Brain microvascular endothelial cell (primary cell): ENCODE results near the gene TRABD.

Experiments used
- DNase-seq: peaks from one replicate; pipeline ENCODE4 v3.0.0-alpha.2; 2020
- H3K27ac ChIP-seq: fragments of 250-450 bp; sonication (Bioruptor Pico); 2 replicates; pipeline ENCODE4 v1.5.1; 2020; ENCODE audit warnings: mild to moderate bottlenecking, moderate library complexity
- H3K27me3 ChIP-seq: fragments of 250-450 bp; sonication (Bioruptor Pico); replicated peaks from 2 replicates; pipeline ENCODE4 v1.5.1; 2020; ENCODE audit warnings: mild to moderate bottlenecking
- H3K36me3 ChIP-seq: fragments of 250-450 bp; sonication (Bioruptor Pico); replicated peaks from 2 replicates; pipeline ENCODE4 v1.5.1; 2020; ENCODE audit warnings: mild to moderate bottlenecking
- H3K4me3 ChIP-seq: 2 replicates; pipeline ENCODE4 v1.5.1; 2011; ENCODE audit warnings: low read depth, mild to moderate bottlenecking, control low read depth, low read length, moderate library complexity
- CTCF ChIP-seq: IDR thresholded peaks from 2 replicates; pipeline ENCODE4 v1.5.1; 2011; ENCODE audit warnings: low read depth, mild to moderate bottlenecking, moderate library complexity, low read length, control low read depth, inconsistent platforms; ENCODE audit errors: missing control alignments
- in situ Hi-C: cut with HindIII; loops from 2 replicates; pipeline ENCODE4 v1.10.0; 2017; ENCODE audit warnings: low sequenced_read_pairs, low pct_ligation_motif_present

The TRABD gene

DNA sequence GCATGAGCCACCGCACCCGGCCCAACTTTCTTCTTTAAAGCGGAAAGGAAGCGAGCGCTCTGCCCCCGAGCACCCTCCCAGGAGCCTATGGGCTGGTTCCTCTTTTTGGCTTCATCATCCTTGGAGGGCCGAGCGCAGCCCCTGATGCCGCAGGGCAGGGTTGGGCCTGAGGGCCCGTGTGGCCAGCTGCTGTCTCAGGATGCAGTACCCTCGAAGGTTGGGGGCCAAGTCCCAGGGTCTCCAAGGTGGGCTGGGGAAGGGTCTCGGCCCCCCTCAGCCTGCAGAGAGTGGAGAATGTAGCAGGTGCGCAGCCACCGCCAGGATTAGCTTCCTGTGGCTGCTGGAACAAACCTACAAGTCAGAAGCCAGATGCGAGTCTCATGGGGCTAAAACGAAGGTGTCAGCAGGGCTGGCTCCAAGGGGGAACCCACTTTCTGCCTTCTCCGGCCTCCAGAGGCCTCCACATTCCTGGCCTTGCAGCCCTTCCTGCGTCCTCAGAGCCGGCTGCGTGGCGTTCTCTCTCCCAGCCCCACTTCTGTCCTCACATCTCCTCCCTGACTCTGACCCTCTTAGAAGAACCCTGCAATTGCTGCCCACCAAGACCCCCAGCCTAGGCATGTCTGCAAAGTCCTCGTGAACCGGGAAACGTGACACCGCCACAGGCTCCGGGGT is 12.3 kb upstream of the TRABD start:
- in situ Hi-C loops = no loop called here
- Histone ChIP-seq H3K27me3 (no peaks in the 10 kb centered on the region), H3K36me3 (no peaks in the 10 kb centered on the region), H3K27ac (no peak overlapping the region), H3K4me3 (no peak overlapping the region)
- no peak for TF ChIP-seq CTCF
- no peak for DNase-seq

DNA sequence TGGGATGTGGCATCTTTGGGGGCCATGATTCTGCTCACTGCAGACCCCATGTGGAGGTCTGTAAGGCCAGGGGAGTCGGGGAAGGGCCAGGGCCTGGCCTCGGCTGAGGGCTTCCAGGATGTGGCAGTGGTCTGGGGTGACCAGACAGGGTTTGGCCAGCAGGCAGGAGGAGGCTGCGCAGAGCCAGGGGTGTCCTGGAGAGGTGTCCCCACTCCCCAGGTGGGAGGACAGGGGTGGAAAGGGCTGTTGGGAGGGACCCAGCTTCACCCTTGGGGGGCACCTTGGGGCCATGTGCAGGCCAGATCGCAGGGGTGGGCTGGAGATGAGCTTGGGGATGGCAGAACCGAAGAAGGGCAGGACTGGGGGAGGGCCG is 11.7 kb upstream of the TRABD start:
- Histone ChIP-seq H3K36me3 (no peaks in the 10 kb centered on the region), H3K4me3 (no peak overlapping the region), H3K27ac (no peak overlapping the region), H3K27me3 (no peaks in the 10 kb centered on the region)
- in situ Hi-C loops = no loop called here
- no peak for DNase-seq
- no peak for TF ChIP-seq CTCF

DNA sequence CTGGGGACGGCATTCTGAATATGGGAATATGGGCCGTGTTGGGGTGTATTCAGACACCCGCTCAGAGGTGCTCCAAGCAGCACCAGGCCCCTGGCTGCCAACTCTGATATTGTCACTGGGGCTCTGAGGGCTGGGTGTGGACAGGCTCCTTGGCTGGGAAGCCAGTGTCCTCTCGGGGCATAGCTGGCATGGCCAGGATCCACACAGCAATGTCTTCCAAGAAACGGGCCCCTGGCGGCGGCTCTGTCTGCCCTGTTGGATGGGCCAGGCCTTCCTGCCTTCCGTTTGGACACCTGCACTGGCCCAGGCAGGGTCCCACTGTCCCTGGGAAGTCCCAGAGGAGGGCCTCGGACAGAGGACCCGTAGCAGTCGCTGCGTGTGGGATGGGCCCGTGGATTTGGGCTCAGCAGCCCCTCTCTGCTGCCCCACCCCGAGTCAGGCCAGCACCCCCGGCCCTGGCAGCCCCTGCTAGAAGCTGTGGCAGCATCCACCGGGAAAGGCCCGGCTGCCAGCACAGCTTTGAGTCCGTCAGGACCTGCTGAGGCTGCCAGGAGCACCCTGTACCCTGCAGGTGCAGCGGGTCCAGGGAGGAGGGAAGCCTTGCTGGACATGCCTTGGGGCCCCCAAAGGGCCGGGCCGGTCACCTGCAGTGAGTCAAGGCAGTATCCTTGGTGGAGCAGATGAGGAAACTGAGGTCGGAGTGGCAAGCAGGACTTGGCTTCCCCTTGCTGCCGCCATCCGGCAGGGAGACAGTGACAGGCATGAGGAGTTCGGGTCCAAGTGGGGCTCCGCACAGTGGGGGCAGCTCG is 11.1 kb upstream of the TRABD start:
- H3K4me3 ChIP-seq = no peak overlapping the region
- DNase-seq = no peak
- TF ChIP-seq CTCF = no peak
- H3K27ac ChIP-seq = no peak overlapping the region
- no peaks in the 10 kb centered on the region for H3K27me3 ChIP-seq
- H3K36me3 ChIP-seq = no peaks in the 10 kb centered on the region
- in situ Hi-C loops = no loop called here

- TF ChIP-seq CTCF = no peak
- no peak overlapping the region for H3K4me3 ChIP-seq
- no peak overlapping the region for H3K27ac ChIP-seq
- no peaks in the 10 kb centered on the region for H3K36me3 ChIP-seq
- no peaks in the 10 kb centered on the region for H3K27me3 ChIP-seq
- in situ Hi-C loops = no loop called here
- DNase-seq = no peak
Measured at GRCh38 chr22:50175191-50175461, 10.6 kb upstream of the TRABD start.

DNA sequence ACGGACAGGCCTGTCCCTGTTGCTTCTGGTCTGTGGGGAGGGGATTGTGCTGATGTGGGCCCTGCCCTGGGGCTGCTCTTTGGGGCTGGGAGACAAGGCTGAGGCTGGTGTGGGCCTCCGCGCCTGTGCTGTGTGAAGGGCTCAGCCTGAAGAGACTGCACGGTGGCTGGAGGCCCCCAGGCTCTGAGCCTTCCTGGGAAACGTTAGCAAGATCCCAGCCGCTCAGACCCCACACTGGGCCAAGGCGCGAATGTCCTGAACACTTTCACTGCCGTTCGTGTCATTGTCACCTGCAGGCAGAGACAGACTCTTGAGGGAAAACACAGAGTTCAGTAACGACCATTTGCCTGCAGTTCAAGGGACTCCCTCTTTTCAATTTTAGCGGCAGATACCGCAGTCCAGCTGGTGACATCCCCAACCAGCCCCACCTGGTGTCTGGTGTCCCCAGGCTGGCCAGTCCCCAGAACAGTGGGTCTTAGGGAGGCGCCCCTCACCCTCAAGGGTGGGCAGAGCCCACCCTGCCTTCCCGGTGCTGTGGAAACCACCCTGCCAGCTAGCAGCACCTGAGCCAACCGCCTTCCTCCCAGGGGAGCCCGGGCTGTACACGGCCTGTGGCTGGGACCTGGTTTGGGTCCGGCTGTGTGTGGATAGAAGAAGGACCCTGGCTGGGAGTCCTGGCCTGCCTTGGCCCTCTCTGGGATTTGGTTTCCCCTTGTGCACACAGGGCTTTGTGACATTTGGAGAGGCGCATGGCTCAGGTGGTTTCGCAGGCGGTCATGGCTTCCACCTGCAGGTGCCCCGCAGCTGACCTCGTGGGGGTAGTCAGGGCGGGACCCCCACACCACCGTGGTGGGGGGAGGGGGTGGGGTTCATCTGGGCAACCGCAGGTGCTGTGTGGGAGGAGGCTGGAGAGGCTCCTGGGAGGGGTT is 9.5 kb upstream of the TRABD start:
- no peak overlapping the region for H3K27ac ChIP-seq
- no peaks in the 10 kb centered on the region for H3K36me3 ChIP-seq
- TF ChIP-seq CTCF = no peak
- H3K4me3 ChIP-seq = no peak overlapping the region
- in situ Hi-C loops = no loop called here
- DNase-seq = no peak
- no peaks in the 10 kb centered on the region for H3K27me3 ChIP-seq
